Myocyte (in vitro differentiated cells): Measurements from ENCODE around the gene VPS37D. TPM values are rescaled to one million over a fixed set of nuclear protein-coding genes. Genes with fewer than 3 reads are reported as not detected.

Experiments
- DNase-seq: peaks from one replicate; pipeline ENCODE4 v3.0.0-alpha.2; 2012; ENCODE audit warnings: low read depth
- total RNA-seq: library from RNA; depleted of rRNA; stranded (reverse); fragments of >200 nt; gene quantifications from 2 replicates; pipeline ENCODE4 v1.2.3, GENCODE V29; 2014

VPS37D gene
- total RNA-seq, 1 donor from 2014 or later, result 6.1 TPM

DNA sequence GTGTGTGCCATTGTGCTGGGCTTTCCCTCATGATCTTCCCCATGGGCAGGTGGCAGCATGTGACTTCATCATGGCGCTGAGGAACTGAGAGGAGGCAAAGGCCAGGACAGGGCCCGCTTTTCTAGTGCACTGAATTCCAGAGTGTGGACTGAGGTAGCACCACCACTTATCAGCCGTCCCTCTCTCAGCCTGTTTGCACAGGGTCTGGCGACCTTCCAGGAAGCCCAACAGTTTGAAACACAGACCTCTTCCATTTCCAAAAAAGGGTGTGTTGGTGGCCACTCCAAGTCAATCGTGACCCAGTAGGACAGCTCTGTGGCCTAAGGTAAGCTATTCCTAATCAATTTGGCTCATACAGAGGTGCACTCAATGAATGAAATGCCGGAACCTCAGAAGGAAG lies 11.2 kb downstream of the VPS37D start:
- no peak for DNase-seq

GRCh38 chr7:73679709-73680108 lies 12.1 kb downstream of the VPS37D start:
- DNase-seq, result no peak

DNA sequence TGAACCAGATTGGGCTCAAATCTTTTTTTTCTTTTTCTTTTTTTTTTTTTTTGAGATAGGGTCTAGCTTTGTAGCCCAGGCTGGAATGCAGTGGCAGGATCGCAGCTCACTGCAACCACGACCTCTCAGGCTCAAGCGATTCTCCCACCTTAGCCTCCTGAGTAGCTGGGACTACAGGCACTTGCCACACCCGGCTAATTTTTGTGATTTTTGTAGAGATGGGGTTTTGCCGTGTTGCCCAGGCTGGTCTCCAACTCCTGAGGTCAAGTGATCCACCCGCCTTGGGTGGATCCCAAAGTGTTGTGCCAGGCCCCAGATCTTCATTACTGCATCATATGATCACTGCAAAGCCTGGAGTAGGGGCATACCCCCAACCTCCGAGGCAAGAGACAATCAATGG lies 12.9 kb downstream of the VPS37D start:
- DNase-seq, result no peak

GRCh38 chr7:73681031-73681430 lies 13.4 kb downstream of the VPS37D start:
- no peak for DNase-seq

- DNase-seq, result no peak
These were observed 15.1 kb downstream of the VPS37D start for GRCh38 chr7:73682745-73683055.

- peak; percentile 98 for DNase-seq
These were observed 15.6 kb downstream of the VPS37D start, which contains the start of the genes BUD23 and DNAJC30 for GRCh38 chr7:73683056-73683787. Gene BUD23 (plus strand): TSS chr7:73683597. CDS start chr7:73683626, 29 bp downstream. Gene DNAJC30 (minus strand): TSS chr7:73683453. CDS start chr7:73683423, 30 bp downstream.

GRCh38 chr7:73683788-73684693 lies 16.4 kb downstream of the VPS37D start:
- peak; percentile 26 for DNase-seq

GRCh38 chr7:73685311-73685710 lies 17.7 kb downstream of the VPS37D start:
- no peak for DNase-seq

GRCh38 chr7:73688288-73688687 lies 20.7 kb downstream of the VPS37D start:
- no peak for DNase-seq

- DNase-seq, result no peak
These were observed 23.0 kb downstream of the VPS37D start for GRCh38 chr7:73690646-73691045.

- DNase-seq, result no peak
These were observed 28.7 kb downstream of the VPS37D start for GRCh38 chr7:73696372-73696771.

DNA sequence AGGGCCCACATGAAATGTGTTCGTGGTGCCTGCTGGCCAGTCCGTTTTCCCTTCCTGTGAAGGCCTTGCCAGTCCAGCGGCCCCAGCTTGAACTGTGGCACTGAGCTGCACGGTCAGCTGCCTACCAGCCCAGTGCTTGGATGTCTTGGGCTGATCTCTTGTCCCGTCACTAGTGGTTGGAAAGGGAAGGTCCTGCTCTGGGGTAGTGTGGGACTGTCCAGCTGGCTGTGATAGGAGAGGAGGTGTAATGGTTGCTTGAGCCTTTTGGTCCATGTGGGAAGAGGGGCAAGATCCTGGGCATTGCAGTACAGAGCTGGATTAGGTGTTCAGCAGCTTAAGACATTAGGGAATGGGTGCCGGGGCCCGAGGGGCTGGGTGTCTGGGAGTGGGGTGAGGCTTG lies 30.8 kb downstream of the VPS37D start:
- no peak for DNase-seq

- DNase-seq, result no peak
These were observed 31.9 kb downstream of the VPS37D start for GRCh38 chr7:73699370-73700068.

DNA sequence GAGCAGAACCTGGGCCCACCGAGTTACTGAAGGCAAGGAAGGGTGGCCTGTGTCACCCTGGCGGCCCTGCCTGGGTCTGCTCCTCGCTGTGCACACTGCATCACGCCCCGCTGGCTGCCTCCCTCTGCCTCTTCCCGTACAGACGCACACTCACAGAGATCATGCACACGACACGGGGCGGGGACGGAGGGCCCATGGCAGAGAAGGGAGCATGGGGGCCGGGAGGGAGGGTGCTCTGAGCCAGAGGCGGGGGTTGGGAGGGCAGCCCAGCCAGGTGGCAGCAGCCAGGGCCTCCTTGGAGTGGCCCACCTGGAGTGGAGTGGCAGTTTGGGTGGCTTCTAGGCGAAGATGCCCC lies 32.4 kb downstream of the VPS37D start:
- DNase-seq, result no peak

- DNase-seq, result no peak
These were observed 33.0 kb downstream of the VPS37D start for GRCh38 chr7:73700581-73701134.

GRCh38 chr7:73701357-73701995 lies 33.8 kb downstream of the VPS37D start:
- peak; percentile 48 for DNase-seq

GRCh38 chr7:73702226-73702625 lies 34.6 kb downstream of the VPS37D start:
- DNase-seq, result no peak

DNA sequence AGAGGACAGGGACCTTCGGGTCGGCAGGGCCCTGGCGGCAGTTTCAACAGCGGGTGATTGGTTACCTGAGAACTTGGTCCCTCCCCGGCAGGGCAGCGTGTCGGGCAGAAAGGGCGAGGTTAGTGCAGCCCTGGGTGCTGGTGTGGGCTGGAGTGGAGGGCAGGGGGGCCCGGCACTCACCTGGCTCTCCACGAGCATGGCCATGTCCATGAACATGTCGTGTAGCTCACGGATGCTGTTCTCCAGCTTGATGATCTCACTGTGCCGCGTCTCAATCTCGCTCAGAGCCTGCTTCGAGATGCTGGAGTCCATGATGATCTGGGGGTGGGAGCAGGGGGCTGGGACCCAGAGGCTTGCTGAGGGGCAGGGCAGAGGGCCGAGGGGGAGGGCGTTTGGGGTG lies 35.0 kb downstream of the VPS37D start:
- DNase-seq, result no peak

DNA sequence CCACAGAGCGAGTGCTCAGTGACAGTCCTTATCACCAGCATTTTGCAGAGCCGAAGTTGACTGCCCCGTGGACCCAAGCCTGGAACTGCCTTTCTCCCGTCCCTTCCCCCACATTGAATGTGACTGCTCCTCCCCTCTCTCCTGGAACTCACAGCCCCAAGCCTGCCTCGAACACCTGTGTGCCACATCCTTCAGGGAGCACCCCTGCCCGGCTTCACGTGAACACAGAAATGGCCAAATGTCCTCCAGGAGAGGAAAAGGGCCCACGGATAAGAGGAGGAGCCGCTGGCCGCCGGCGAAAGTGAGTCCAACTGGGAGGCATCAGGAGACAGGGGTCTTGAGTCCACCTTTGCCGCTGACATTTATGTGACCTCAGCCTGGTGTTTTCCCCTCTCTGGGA lies 35.6 kb downstream of the VPS37D start:
- no peak for DNase-seq

DNA sequence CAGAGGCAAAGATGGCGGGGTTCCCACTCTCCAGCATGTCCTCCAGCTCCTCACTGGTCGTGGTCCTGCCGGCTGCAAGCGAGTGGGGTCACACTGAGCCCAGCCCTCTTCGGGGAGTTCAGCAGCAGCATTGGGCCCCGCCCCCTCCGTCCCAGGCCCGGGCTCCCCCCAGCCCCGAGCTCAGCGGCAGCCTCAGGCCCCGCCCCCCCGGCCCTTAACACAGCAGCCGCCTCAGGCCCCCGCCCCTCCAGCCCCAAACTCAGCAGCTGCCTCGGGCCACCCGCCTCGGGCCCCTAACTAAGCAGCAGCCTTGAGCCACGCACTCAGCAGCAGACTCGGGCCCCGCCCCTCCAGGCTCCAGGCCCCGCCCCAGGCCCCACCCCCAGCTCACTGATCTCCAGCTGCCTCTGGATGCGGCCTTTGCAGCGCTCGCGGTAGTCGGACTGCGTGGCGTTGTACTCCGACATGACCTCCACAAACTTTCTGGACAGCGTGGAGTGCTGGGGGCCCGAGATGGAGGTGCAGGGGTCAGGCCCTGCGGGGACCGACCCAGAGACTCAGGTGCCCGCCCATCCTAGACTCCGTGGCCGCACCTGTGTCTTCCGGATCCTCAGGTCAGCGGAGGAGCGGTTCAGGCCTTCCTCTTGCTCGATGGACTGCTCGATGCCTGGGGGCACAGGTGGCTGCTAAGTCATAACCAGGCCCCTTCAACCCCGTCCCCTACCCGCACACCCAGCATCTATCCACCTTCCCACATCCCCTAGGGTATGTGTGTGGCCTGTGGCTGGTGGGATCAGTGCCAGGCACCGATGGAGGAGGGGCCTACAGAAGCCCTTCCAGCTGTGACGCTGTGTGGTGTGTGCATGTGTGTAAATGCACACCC lies 36.4 kb downstream of the VPS37D start:
- no peak for DNase-seq
